HEK293 (cell line): Measurements from ENCODE around the gene ANKRD33.

Experiments used
- CTCF ChIA-PET: fragments of 350-600 bp; formaldehyde crosslinking; extraction: SDS; loops from one replicate; lab custom pipeline; 2021; ENCODE audit warnings: antibody characterized with exemption; lab: Yijun Ruan, JAX
- POLR2A ChIA-PET: fragments of 300-600 bp; formaldehyde crosslinking; extraction: SDS; loops from one replicate; lab custom pipeline; 2020; ENCODE audit warnings: antibody characterized with exemption, inconsistent platforms; lab: Yijun Ruan, JAX
- H3K27ac ChIP-seq: fragments of 200-500 bp; sonication (Bioruptor generic); 2 replicates; pipeline ENCODE4 v1.5.1; 2014; ENCODE audit warnings: low read depth, low read length, control low read depth, inconsistent platforms; ENCODE audit errors: extremely low read depth
- H3K36me3 ChIP-seq, 2 experiments: fragments of 200-500 bp in 1 of 2; sonication (Bioruptor generic) in 1 of 2; 1 replicate in 1 of 2; 2 replicates in 1 of 2; pipeline ENCODE4 v1.5.1; 2014 to 2017; ENCODE audit warnings: inconsistent platforms in 2 of 2, low read length in 2 of 2; ENCODE audit not compliant: control insufficient read depth in 2 of 2, insufficient read depth in 1 of 2
- H3K4me1 ChIP-seq: fragments of 200-500 bp; sonication (Bioruptor generic); 2 replicates; pipeline ENCODE4 v1.5.1; 2014; ENCODE audit warnings: mild to moderate bottlenecking, low read length, inconsistent platforms; ENCODE audit not compliant: control insufficient read depth, insufficient read depth
- H3K4me3 ChIP-seq: 2 replicates; pipeline ENCODE4 v1.5.1; 2011; ENCODE audit warnings: low read depth, mild to moderate bottlenecking, control low read depth, low read length, moderate library complexity
- H3K9me3 ChIP-seq: fragments of 200-500 bp; sonication (Bioruptor generic); 2 replicates; pipeline ENCODE4 v1.5.1; 2014; ENCODE audit warnings: low read depth, low read length, inconsistent platforms; ENCODE audit not compliant: control insufficient read depth, insufficient read depth
- BCL11A ChIP-seq: fragments of 450-650 bp; formaldehyde crosslinking; IDR thresholded peaks from 2 replicates; pipeline ENCODE4 v1.5.1; 2016; ENCODE audit warnings: low read depth, missing biosample characterization, missing genetic modification characterization
- EGR2 ChIP-seq: fragments of 450-650 bp; formaldehyde crosslinking; IDR thresholded peaks from 2 replicates; pipeline ENCODE4 v1.5.1; 2016; ENCODE audit warnings: low read depth, missing biosample characterization, missing genetic modification characterization
- GLI4 ChIP-seq: fragments of 450-650 bp; formaldehyde crosslinking; IDR thresholded peaks from 2 replicates; pipeline ENCODE4 v1.5.1; 2016; ENCODE audit warnings: missing biosample characterization, missing genetic modification characterization
- GLIS1 ChIP-seq: fragments of 450-650 bp; formaldehyde crosslinking; IDR thresholded peaks from 2 replicates; pipeline ENCODE4 v1.5.1; 2016; ENCODE audit warnings: missing biosample characterization, missing genetic modification characterization
- IKZF3 ChIP-seq: fragments of 450-650 bp; IDR thresholded peaks from 2 replicates; pipeline ENCODE4 v1.5.0; 2018; ENCODE audit warnings: missing biosample characterization, mild to moderate bottlenecking, missing genetic modification characterization, moderate library complexity
- ZIC2 ChIP-seq: fragments of 450-650 bp; formaldehyde crosslinking; IDR thresholded peaks from 2 replicates; pipeline ENCODE4 v1.5.1; 2016; ENCODE audit warnings: missing biosample characterization, missing genetic modification characterization
- ZNF112 ChIP-seq: fragments of 450-650 bp; formaldehyde crosslinking; IDR thresholded peaks from 2 replicates; pipeline ENCODE4 v1.5.0; 2017; ENCODE audit warnings: missing biosample characterization, missing genetic modification characterization
- ZNF510 ChIP-seq: fragments of 450-650 bp; formaldehyde crosslinking; IDR thresholded peaks from 2 replicates; pipeline ENCODE4 v1.5.1; 2018; ENCODE audit warnings: mild to moderate bottlenecking, missing genetic modification characterization, missing biosample characterization; ENCODE audit not compliant: insufficient replicate concordance
- ZNF549 ChIP-seq: fragments of 450-650 bp; IDR thresholded peaks from 2 replicates; pipeline ENCODE4 v1.5.1; 2018; ENCODE audit warnings: missing biosample characterization, missing genetic modification characterization, mild to moderate bottlenecking, inconsistent platforms, moderate library complexity
- ZNF624 ChIP-seq: fragments of 450-650 bp; formaldehyde crosslinking; IDR thresholded peaks from 2 replicates; pipeline ENCODE4 v1.5.1; 2017; ENCODE audit warnings: missing biosample characterization, missing genetic modification characterization
- ZNF792 ChIP-seq: fragments of 450-650 bp; formaldehyde crosslinking; IDR thresholded peaks from 2 replicates; pipeline ENCODE4 v1.5.1; 2016; ENCODE audit warnings: missing biosample characterization, missing genetic modification characterization
- TF ChIP-seq, protein P1 (sequence below): fragments of 450-650 bp; IDR thresholded peaks from 2 replicates; pipeline ENCODE4 v1.5.1; 2018; ENCODE audit warnings: missing biosample characterization, mild to moderate bottlenecking, missing genetic modification characterization
- TF ChIP-seq, protein P2 (sequence below): sonication (generic); formaldehyde crosslinking; IDR thresholded peaks from 2 replicates; pipeline ENCODE4 v1.8.1; 2022; ENCODE audit warnings: mild to moderate bottlenecking, moderate library complexity, missing genetic modification reagents
- TF ChIP-seq, protein P3 (sequence below): fragments of 450-650 bp; formaldehyde crosslinking; IDR thresholded peaks from 2 replicates; pipeline ENCODE4 v1.5.1; 2016; ENCODE audit warnings: missing biosample characterization, missing genetic modification characterization

ANKRD33 gene

DNA sequence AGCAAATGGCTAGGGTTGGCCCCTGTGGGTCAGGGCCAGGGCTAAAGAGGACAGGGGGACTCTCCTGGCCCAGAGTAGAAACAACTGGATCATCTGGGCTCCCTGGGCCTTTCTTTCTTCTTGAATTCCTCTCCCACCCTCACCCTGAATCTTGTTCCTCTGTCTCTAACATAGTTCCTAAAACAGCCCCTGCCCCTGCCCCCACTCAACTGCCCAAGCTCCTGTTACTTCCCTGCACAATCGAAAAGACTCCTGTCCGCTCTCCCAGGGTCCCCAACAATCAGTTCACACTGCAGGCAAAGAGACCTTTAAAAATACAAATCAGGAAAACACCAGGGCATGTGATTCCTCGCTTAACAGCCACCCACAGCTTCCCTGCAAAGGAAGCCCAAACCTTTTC lies 18.0 kb upstream of the ANKRD33 start:
- Histone ChIP-seq H3K4me1 (no peaks in the 10 kb centered on the region), H3K36me3 (no peaks in the 10 kb centered on the region), H3K27ac (no peak overlapping the region), H3K9me3 (no peaks in the 10 kb centered on the region), H3K4me3 (no peak overlapping the region)
- ChIA-PET CTCF (no interaction called here), POLR2A (no interaction called here)
- TF ChIP-seq ZNF112 (tag by site-specific recombination) (no peak), BCL11A (tag by site-specific recombination) (no peak), EGR2 (tag by site-specific recombination) (0 out of 2 replicates have a peak, but pooled peaks have one; percentile 10)
- TF ChIP-seq, protein P1, sequence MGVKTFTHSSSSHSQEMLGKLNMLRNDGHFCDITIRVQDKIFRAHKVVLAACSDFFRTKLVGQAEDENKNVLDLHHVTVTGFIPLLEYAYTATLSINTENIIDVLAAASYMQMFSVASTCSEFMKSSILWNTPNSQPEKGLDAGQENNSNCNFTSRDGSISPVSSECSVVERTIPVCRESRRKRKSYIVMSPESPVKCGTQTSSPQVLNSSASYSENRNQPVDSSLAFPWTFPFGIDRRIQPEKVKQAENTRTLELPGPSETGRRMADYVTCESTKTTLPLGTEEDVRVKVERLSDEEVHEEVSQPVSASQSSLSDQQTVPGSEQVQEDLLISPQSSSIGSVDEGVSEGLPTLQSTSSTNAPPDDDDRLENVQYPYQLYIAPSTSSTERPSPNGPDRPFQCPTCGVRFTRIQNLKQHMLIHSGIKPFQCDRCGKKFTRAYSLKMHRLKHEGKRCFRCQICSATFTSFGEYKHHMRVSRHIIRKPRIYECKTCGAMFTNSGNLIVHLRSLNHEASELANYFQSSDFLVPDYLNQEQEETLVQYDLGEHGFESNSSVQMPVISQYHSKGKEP (tag by site-specific recombination) = no peak

DNA sequence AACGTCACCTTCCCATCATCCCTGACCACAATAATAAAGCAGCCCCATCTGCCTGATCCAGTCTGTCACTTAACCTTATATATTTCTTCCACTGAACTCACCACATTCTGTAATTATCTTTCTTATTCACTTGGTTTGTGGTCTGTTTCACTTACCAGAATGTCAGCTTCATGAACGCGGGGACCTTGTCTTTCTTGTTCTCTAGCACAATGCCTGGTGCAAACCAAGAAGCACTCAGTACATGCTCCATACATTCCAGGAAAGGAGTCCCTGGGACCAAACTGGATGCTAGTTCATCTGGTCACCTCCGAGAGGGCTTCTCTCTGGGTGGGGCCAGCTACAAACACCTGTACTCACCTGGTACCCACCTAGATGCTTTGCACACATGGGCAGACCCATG lies 17.4 kb upstream of the ANKRD33 start:
- TF ChIP-seq ZNF510 (tag by site-specific recombination) = no peak
- TF ChIP-seq GLI4 (tag by site-specific recombination) = no peak
- TF ChIP-seq EGR2 (tag by site-specific recombination) = no peak
- TF ChIP-seq, protein P1 (tag by site-specific recombination) = no peak
- TF ChIP-seq IKZF3 (tag by site-specific recombination) = no peak
- TF ChIP-seq ZNF624 (tag by site-specific recombination) = no peak
- no peak for TF ChIP-seq ZNF549 (tag by site-specific recombination)
- TF ChIP-seq ZNF792 (tag by site-specific recombination) = no peak
- TF ChIP-seq, protein P2, sequence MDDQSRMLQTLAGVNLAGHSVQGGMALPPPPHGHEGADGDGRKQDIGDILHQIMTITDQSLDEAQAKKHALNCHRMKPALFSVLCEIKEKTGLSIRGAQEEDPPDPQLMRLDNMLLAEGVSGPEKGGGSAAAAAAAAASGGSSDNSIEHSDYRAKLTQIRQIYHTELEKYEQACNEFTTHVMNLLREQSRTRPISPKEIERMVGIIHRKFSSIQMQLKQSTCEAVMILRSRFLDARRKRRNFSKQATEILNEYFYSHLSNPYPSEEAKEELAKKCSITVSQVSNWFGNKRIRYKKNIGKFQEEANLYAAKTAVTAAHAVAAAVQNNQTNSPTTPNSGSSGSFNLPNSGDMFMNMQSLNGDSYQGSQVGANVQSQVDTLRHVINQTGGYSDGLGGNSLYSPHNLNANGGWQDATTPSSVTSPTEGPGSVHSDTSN (CRISPR knock-in tag) = no peak
- TF ChIP-seq, protein P3, sequence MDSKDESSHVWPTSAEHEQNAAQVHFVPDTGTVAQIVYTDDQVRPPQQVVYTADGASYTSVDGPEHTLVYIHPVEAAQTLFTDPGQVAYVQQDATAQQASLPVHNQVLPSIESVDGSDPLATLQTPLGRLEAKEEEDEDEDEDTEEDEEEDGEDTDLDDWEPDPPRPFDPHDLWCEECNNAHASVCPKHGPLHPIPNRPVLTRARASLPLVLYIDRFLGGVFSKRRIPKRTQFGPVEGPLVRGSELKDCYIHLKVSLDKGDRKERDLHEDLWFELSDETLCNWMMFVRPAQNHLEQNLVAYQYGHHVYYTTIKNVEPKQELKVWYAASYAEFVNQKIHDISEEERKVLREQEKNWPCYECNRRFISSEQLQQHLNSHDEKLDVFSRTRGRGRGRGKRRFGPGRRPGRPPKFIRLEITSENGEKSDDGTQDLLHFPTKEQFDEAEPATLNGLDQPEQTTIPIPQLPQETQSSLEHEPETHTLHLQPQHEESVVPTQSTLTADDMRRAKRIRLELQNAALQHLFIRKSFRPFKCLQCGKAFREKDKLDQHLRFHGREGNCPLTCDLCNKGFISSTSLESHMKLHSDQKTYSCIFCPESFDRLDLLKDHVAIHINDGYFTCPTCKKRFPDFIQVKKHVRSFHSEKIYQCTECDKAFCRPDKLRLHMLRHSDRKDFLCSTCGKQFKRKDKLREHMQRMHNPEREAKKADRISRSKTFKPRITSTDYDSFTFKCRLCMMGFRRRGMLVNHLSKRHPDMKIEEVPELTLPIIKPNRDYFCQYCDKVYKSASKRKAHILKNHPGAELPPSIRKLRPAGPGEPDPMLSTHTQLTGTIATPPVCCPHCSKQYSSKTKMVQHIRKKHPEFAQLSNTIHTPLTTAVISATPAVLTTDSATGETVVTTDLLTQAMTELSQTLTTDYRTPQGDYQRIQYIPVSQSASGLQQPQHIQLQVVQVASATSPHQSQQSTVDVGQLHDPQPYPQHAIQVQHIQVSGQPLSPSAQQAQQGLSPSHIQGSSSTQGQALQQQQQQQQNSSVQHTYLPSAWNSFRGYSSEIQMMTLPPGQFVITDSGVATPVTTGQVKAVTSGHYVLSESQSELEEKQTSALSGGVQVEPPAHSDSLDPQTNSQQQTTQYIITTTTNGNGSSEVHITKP (tag by site-specific recombination) = no peak
- no peak overlapping the region for H3K27ac ChIP-seq
- POLR2A ChIA-PET = no interaction called here
- CTCF ChIA-PET = no interaction called here
- no peak overlapping the region for H3K4me3 ChIP-seq
- no peaks in the 10 kb centered on the region for H3K4me1 ChIP-seq
- no peaks in the 10 kb centered on the region for H3K9me3 ChIP-seq
- no peaks in the 10 kb centered on the region for H3K36me3 ChIP-seq

DNA sequence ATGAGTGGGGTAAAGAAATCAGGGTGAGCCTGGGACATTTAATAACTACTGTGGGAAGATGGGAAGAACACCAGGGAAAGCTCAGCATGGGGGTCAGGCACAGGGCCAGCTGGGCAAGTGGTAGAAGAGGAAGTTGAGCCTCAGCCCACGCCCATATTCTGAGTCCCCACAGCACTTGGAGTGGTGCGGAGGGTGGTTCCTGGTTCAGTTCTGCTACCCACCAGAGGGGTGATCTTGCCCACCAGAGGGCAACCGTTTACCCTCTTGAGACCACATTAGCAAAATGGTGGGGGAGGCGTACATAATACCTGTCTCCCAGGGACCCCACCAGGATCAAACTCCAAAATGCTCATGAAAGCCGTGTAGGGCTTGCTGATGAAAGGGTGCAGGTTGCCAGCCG lies 16.8 kb upstream of the ANKRD33 start:
- TF ChIP-seq ZIC2 (tag by site-specific recombination) = 0 out of 2 replicates have a peak, but pooled peaks have one; percentile 12
- TF ChIP-seq, protein P2 (CRISPR knock-in tag) = no peak
- TF ChIP-seq GLIS1 = 0 out of 2 replicates have a peak, but pooled peaks have one; percentile 16
- H3K36me3 ChIP-seq = no peaks in the 10 kb centered on the region
- POLR2A ChIA-PET = no interaction called here
- H3K9me3 ChIP-seq = no peaks in the 10 kb centered on the region
- no peak overlapping the region for H3K27ac ChIP-seq
- CTCF ChIA-PET = interaction anchor here (0.6 to 5.5 kb wide), 2 partner anchors 19 to 47 kb away, joined by 4 to 41 read pairs; no protein-coding TSS in a partner anchor
- no peak overlapping the region for H3K4me3 ChIP-seq
- H3K4me1 ChIP-seq = no peaks in the 10 kb centered on the region
